K562 (cell line): ENCODE results near the gene FADS1. TPM values are rescaled to one million over a fixed set of nuclear protein-coding genes. Genes with fewer than 3 reads are reported as not detected.
A peak's percentile ranks its signal among the peaks of the same experiment; 100 is the strongest.

ENCODE experiments used
- ATAC-seq: fragments of 200-7000 bp; cut with Tn5 transposase; 3 replicates; pipeline ENCODE4 v1.9.1; 2020; ENCODE audit warnings: moderate library complexity
- BruUV-seq: library from RNA; stranded (reverse); fragments of 400-500 nt; replicated peaks from 2 replicates; lab custom pipeline; 2021; lab: Mats Ljungman, UMichigan
- CTCF ChIA-PET: fragments of 300-600 bp; formaldehyde crosslinking; extraction: SDS; loops from one replicate; lab custom pipeline; 2021; ENCODE audit warnings: low intra/inter-chr PET ratio; lab: Yijun Ruan, JAX
- POLR2A ChIA-PET: fragments of 300-600, 350-650 bp; sonication (Branson Sonifier 250); formaldehyde crosslinking; extraction: SDS; loops from one replicate; lab custom pipeline; 2021; ENCODE audit warnings: antibody characterized with exemption, inconsistent platforms; lab: Yijun Ruan, JAX
- DNase-seq, 4 experiments: peaks; one replicate each; pipeline versions ENCODE4 v3.0.0 to v3.0.0-alpha.2; 2011 to 2018; ENCODE audit warnings: low spot score in 3 of 4, mixed read lengths in 3 of 4; ENCODE audit errors: extremely low read depth in 1 of 4
- FAIRE-seq: peaks from 2 replicates; lab custom pipeline; 2011; peaks lifted over from hg19 to GRCh38; lab: Jason Lieb, UNC
- H2AFZ ChIP-seq: 2 replicates; pipeline ENCODE4 v1.6.0; 2011; ENCODE audit warnings: low read depth, low read length, control low read depth, inconsistent platforms
- H3K27ac ChIP-seq: fragments of 200-600 bp; 3 replicates; pipeline ENCODE4 v1.8.0; 2011; ENCODE audit warnings: low read depth, mild to moderate bottlenecking, control low read depth, inconsistent platforms, low read length, moderate library complexity, mixed read lengths; ENCODE audit errors: extremely low read depth
- H3K27me3 ChIP-seq, 2 experiments: fragments of 300-600 bp in 1 of 2; 2 replicates in 1 of 2; 3 replicates in 1 of 2; pipeline versions ENCODE4 v1.6.0 to v1.8.0; 2011; ENCODE audit warnings: inconsistent platforms in 2 of 2, low read length in 2 of 2, mild to moderate bottlenecking in 1 of 2, mixed read lengths in 1 of 2, moderate library complexity in 1 of 2; ENCODE audit not compliant: control insufficient read depth in 2 of 2, insufficient read depth in 2 of 2
- H3K36me3 ChIP-seq: fragments of 300-600 bp; 3 replicates; pipeline ENCODE4 v1.8.0; 2011; ENCODE audit warnings: mild to moderate bottlenecking, low read length, inconsistent platforms; ENCODE audit not compliant: control insufficient read depth, insufficient read depth
- H3K4me1 ChIP-seq, 2 experiments: fragments of 200-600 bp in 1 of 2; replicated peaks in 1 of 2; 2 replicates in 1 of 2; 3 replicates in 1 of 2; pipeline versions ENCODE4 v1.5.1 to v1.8.0; 2011; ENCODE audit warnings: inconsistent platforms in 2 of 2, low read length in 2 of 2, mild to moderate bottlenecking in 1 of 2, mixed read lengths in 1 of 2, moderate library complexity in 1 of 2; ENCODE audit not compliant: control insufficient read depth in 2 of 2, insufficient read depth in 2 of 2
- H3K4me2 ChIP-seq: 2 replicates; pipeline ENCODE4 v1.6.1; 2011; ENCODE audit warnings: low read length, control low read depth, inconsistent platforms, mixed read lengths; ENCODE audit not compliant: insufficient read depth
- H3K4me3 ChIP-seq: fragments of 200-600 bp; sonication (generic), shearing (Covaris generic); 2 replicates; pipeline ENCODE4 v1.5.1; 2016; ENCODE audit warnings: control low read depth, inconsistent platforms
- H3K79me2 ChIP-seq: fragments of 200-600 bp; 3 replicates; pipeline ENCODE4 v1.8.0; 2011; ENCODE audit warnings: low read length, inconsistent platforms; ENCODE audit not compliant: control insufficient read depth, insufficient read depth
- H3K9ac ChIP-seq, 2 experiments: 2 replicates each; pipeline versions ENCODE4 v1.6.0 to v1.6.1; 2011; ENCODE audit warnings: low read depth in 2 of 2, low read length in 2 of 2, control low read depth in 1 of 2, inconsistent platforms in 1 of 2, mild to moderate bottlenecking in 1 of 2, mixed read lengths in 1 of 2; ENCODE audit not compliant: insufficient read depth in 1 of 2
- H3K9me1 ChIP-seq: one replicate; pipeline ENCODE4 v1.6.0; 2011; ENCODE audit warnings: inconsistent platforms, mild to moderate bottlenecking, low read length, moderate library complexity; ENCODE audit not compliant: control insufficient read depth, insufficient read depth
- H3K9me3 ChIP-seq: replicated peaks from 2 replicates; pipeline ENCODE4 v1.5.1; 2011; ENCODE audit warnings: low read depth, low read length, inconsistent platforms; ENCODE audit not compliant: control insufficient read depth, insufficient read depth
- H4K20me1 ChIP-seq: replicated peaks from 2 replicates; pipeline ENCODE4 v1.6.1; 2011; ENCODE audit warnings: low read length, inconsistent platforms, mixed read lengths; ENCODE audit not compliant: control insufficient read depth, insufficient read depth
- ADNP ChIP-seq: fragments of 200-800 bp; sonication (Bioruptor generic); IDR thresholded peaks from 2 replicates; pipeline ENCODE4 v1.6.1; 2016; ENCODE audit warnings: missing genetic modification characterization, missing compliant biosample characterization
- BRD9 ChIP-seq: fragments of 450-650 bp; IDR thresholded peaks from 2 replicates; pipeline ENCODE4 v1.6.1; 2018; ENCODE audit warnings: low read depth; ENCODE audit not compliant: partially characterized antibody
- CCNT2 ChIP-seq: IDR thresholded peaks from 2 replicates; pipeline ENCODE4 v1.6.1; 2011; ENCODE audit warnings: borderline replicate concordance, low read depth, mild to moderate bottlenecking, moderate library complexity, mixed read lengths, low read length; ENCODE audit not compliant: insufficient read length; ENCODE audit errors: extremely low read depth
- DACH1 ChIP-seq: fragments of 450-650 bp; IDR thresholded peaks from 2 replicates; pipeline ENCODE4 v1.6.1; 2018; ENCODE audit not compliant: partially characterized antibody
- PHF20 ChIP-seq: fragments of 450-650 bp; IDR thresholded peaks from 2 replicates; pipeline ENCODE4 v1.6.1; 2018; ENCODE audit not compliant: partially characterized antibody
- POLR2AphosphoS5 ChIP-seq: IDR thresholded peaks from 2 replicates; pipeline ENCODE4 v1.6.1; 2011; ENCODE audit warnings: mild to moderate bottlenecking, low read depth, low read length, moderate library complexity; ENCODE audit not compliant: control insufficient read depth, insufficient read depth
- RBM22 ChIP-seq: fragments of 200-400 bp; formaldehyde crosslinking; IDR thresholded peaks from 2 replicates; pipeline ENCODE4 v1.6.1; 2018; ENCODE audit warnings: low read length, low read depth; ENCODE audit not compliant: poor library complexity, severe bottlenecking
- RBM34 ChIP-seq: fragments of 200-400 bp; formaldehyde crosslinking; IDR thresholded peaks from 2 replicates; pipeline ENCODE4 v1.6.1; 2018; ENCODE audit warnings: low read length, borderline replicate concordance; ENCODE audit not compliant: insufficient read depth
- STAT5B ChIP-seq: fragments of 250-450 bp; sonication (Bioruptor Pico); IDR thresholded peaks from 2 replicates; pipeline ENCODE4 v1.8.0; 2021; ENCODE audit warnings: mild to moderate bottlenecking, inconsistent platforms
- ZBED1 ChIP-seq: IDR thresholded peaks from 2 replicates; pipeline ENCODE4 v1.6.1; 2014
- ZBTB17 ChIP-seq: fragments of 450-650 bp; formaldehyde crosslinking; IDR thresholded peaks from 2 replicates; pipeline ENCODE4 v1.4.0; 2020; ENCODE audit warnings: mild to moderate bottlenecking
- ZNF644 ChIP-seq: fragments of 200-800 bp; sonication (Bioruptor generic); IDR thresholded peaks from 2 replicates; pipeline ENCODE4 v1.6.1; 2016; ENCODE audit warnings: low read depth, missing genetic modification characterization, missing compliant biosample characterization
- WGBS: fragments of 100-300 bp; shearing (Covaris generic); methylation state at CpG from one replicate; pipeline ENCODE4 v1.1.6; 2016; ENCODE audit warnings: low coverage, mixed read lengths; ENCODE audit not compliant: insufficient coverage; ENCODE audit errors: missing lambda C conversion rate; 5-methylcytosine and 5-hydroxymethylcytosine counted together
- in situ Hi-C: fragments of 300-500 bp; cut with MboI; formaldehyde crosslinking; loops from 4 replicates; pipeline ENCODE4 v1.15.0; 2018; ENCODE audit warnings: inconsistent platforms, mixed read lengths
- intact Hi-C: fragments of 100-400 bp; cut with micrococcal nuclease; formaldehyde crosslinking; loops from 2 replicates; pipeline ENCODE4 v1.14.2; 2022
- polyA plus RNA-seq, 8 experiments: library from polyadenylated mRNA; depleted of rRNA in 4 of 8; stranded (reverse) in 5 of 8; unstranded in 3 of 8; fragments of >200 nt; fragmentation: Nextera tagmentation in 2 of 8; fragmentation: Illumina TruSeq in 1 of 8; extraction: Ambion mirVana in 2 of 8; extraction: Trizol in 1 of 8; gene quantifications; 2 replicates each; pipeline versions ENCODE4 v1.2.1 to v1.2.3, GENCODE V29; 2011 to 2014; ENCODE audit warnings: inconsistent platforms in 1 of 8, missing spikeins in 1 of 8
- total RNA-seq, 7 experiments: library from RNA; depleted of rRNA in 6 of 7; stranded (reverse); fragments of >200 nt in 6 of 7; fragmentation: Illumina TruSeq in 2 of 7; extraction: Trizol in 2 of 7; gene quantifications; 2 replicates each; pipeline versions ENCODE4 v1.2.1 to v1.2.3, GENCODE V29; 2011 to 2021; ENCODE audit warnings: low replicate concordance in 1 of 7
- TF ChIP-seq, protein P1 (sequence below): IDR thresholded peaks from 3 replicates; pipeline ENCODE4 v1.6.1; 2011; ENCODE audit warnings: borderline replicate concordance, mild to moderate bottlenecking; ENCODE audit not compliant: insufficient read length, insufficient read depth
- TF ChIP-seq, protein P2 (sequence below): sonication (generic); formaldehyde crosslinking; IDR thresholded peaks from 2 replicates; pipeline ENCODE4 v1.8.1; 2023; ENCODE audit warnings: mild to moderate bottlenecking, missing genetic modification reagents
- TF ChIP-seq, protein P3 (sequence below): fragments of 450-650 bp; IDR thresholded peaks from 2 replicates; pipeline ENCODE4 v1.6.1; 2016; ENCODE audit warnings: borderline replicate concordance
- TF ChIP-seq, protein P4 (sequence below), 3 experiments: fragments of 200-800 bp in 1 of 3; sonication (Bioruptor generic) in 1 of 3; sonication (generic) in 1 of 3; formaldehyde crosslinking in 1 of 3; IDR thresholded peaks; 2 replicates each; pipeline versions ENCODE4 v1.6.1 to v1.8.0; 2016 to 2022; ENCODE audit warnings: mild to moderate bottlenecking in 2 of 3, missing compliant biosample characterization in 2 of 3, missing genetic modification characterization in 2 of 3, missing genetic modification reagents in 1 of 3

Gene FADS1
- total and polyA plus RNA-seq, 9 of the 15 experiments (the other 6 are each of a cell fraction or from before 2014, with no cell fraction given) = 110 to 864 (median 364) TPM

DNA sequence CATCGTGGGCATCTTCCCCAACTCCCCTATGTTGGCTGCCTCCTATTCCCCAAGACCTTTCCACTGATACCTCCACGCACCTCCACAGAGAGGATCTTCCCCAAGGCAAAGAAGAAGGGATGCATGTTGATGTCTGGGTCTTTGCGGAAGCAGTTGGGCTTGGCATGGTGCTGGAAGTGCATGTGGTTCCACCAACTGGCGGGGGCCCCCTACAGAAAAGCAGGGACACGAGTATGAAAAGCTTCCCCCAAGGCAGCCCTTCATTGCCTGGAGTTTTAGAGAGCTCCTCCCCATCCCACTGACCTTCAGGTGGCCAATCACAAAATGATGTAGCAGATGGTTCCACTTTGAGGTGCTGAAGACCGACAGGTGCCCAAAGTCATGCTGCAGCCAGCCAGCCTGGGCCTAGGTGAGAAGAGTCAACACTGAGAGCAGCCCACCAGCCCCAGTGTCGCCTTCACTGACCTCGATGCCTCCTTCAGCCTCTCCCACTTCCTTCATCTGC lies 6.1 kb downstream of the FADS1 start:
- no peak overlapping the region for H3K4me3 ChIP-seq
- H4K20me1 ChIP-seq = no peaks in the 10 kb centered on the region
- 0 out of 4 replicates have a peak overlapping the region, but pooled peaks of 1 of the 2 experiments have one; percentile 40 for H3K9ac ChIP-seq
- H3K79me2 ChIP-seq = peaks cover 61% of the 10 kb centered on the region
- H3K9me3 ChIP-seq = no peaks in the 10 kb centered on the region
- no peak overlapping the region for H3K27ac ChIP-seq
- 86% methylated on average over 8 of the region's 8 CpGs for WGBS
- intact Hi-C loops = no loop called here
- ATAC-seq (no peak), DNase-seq (no peak), FAIRE-seq (no peak)
- no peak overlapping the region for H2AFZ ChIP-seq
- no peak overlapping the region for H3K4me2 ChIP-seq
- H3K27me3 ChIP-seq = no peaks in the 10 kb centered on the region; a peak in 1 of 5 replicates
- in situ Hi-C loops = no loop called here
- POLR2A ChIA-PET = interaction anchor here (0.6 to 5.9 kb wide), 7 partner anchors 12 to 296 kb away, joined by 3 to 48 read pairs (median 3); partner anchors contain the start of genes BEST1, FEN1 and TMEM258
- H3K36me3 ChIP-seq = peaks cover 91% of the 10 kb centered on the region
- H3K9me1 ChIP-seq = no peaks in the 10 kb centered on the region
- no TSS peak for BruUV-seq
- H3K4me1 ChIP-seq = peaks cover 24 to 35% of the 10 kb centered on the region in 2 experiments; a peak in 4 of 5 replicates
- CTCF ChIA-PET = no interaction called here
- no peak for TF ChIP-seq ZNF644 (tag)
- TF ChIP-seq, protein P1, sequence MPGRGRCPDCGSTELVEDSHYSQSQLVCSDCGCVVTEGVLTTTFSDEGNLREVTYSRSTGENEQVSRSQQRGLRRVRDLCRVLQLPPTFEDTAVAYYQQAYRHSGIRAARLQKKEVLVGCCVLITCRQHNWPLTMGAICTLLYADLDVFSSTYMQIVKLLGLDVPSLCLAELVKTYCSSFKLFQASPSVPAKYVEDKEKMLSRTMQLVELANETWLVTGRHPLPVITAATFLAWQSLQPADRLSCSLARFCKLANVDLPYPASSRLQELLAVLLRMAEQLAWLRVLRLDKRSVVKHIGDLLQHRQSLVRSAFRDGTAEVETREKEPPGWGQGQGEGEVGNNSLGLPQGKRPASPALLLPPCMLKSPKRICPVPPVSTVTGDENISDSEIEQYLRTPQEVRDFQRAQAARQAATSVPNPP = no peak
- no peak for TF ChIP-seq CCNT2
- no peak for TF ChIP-seq RBM34
- no peak for TF ChIP-seq STAT5B (CRISPR knock-in tag)
- TF ChIP-seq RBM22 = peak; percentile 13
- no peak for TF ChIP-seq DACH1
- TF ChIP-seq, protein P2, sequence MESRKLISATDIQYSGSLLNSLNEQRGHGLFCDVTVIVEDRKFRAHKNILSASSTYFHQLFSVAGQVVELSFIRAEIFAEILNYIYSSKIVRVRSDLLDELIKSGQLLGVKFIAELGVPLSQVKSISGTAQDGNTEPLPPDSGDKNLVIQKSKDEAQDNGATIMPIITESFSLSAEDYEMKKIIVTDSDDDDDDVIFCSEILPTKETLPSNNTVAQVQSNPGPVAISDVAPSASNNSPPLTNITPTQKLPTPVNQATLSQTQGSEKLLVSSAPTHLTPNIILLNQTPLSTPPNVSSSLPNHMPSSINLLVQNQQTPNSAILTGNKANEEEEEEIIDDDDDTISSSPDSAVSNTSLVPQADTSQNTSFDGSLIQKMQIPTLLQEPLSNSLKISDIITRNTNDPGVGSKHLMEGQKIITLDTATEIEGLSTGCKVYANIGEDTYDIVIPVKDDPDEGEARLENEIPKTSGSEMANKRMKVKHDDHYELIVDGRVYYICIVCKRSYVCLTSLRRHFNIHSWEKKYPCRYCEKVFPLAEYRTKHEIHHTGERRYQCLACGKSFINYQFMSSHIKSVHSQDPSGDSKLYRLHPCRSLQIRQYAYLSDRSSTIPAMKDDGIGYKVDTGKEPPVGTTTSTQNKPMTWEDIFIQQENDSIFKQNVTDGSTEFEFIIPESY (CRISPR knock-in tag) = no peak
- TF ChIP-seq POLR2AphosphoS5 = no peak
- TF ChIP-seq PHF20 = no peak
- TF ChIP-seq ZBTB17 (CRISPR knock-in tag) = no peak
- no peak for TF ChIP-seq ZBED1
- TF ChIP-seq, protein P3, sequence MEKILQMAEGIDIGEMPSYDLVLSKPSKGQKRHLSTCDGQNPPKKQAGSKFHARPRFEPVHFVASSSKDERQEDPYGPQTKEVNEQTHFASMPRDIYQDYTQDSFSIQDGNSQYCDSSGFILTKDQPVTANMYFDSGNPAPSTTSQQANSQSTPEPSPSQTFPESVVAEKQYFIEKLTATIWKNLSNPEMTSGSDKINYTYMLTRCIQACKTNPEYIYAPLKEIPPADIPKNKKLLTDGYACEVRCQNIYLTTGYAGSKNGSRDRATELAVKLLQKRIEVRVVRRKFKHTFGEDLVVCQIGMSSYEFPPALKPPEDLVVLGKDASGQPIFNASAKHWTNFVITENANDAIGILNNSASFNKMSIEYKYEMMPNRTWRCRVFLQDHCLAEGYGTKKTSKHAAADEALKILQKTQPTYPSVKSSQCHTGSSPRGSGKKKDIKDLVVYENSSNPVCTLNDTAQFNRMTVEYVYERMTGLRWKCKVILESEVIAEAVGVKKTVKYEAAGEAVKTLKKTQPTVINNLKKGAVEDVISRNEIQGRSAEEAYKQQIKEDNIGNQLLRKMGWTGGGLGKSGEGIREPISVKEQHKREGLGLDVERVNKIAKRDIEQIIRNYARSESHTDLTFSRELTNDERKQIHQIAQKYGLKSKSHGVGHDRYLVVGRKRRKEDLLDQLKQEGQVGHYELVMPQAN = no peak
- no peak for TF ChIP-seq BRD9
- no peak for TF ChIP-seq ADNP
- TF ChIP-seq, protein P4, sequence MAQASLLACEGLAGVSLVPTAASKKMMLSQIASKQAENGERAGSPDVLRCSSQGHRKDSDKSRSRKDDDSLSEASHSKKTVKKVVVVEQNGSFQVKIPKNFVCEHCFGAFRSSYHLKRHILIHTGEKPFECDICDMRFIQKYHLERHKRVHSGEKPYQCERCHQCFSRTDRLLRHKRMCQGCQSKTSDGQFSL (CRISPR knock-in tag; IDR thresholded peaks at IDR 0.05) = no peak
- TF ChIP-seq, protein P4 (tag; IDR thresholded peaks at IDR 0.05) = no peak
